LNCAP (cell line): ENCODE measurements around the gene CYP4V2.

Experiments used
- CTCF ChIP-seq: fragments of 450-650 bp; IDR thresholded peaks from 2 replicates; pipeline ENCODE4 v1.5.1; 2017; ENCODE audit warnings: mild to moderate bottlenecking

The CYP4V2 gene

GRCh38 chr4:186249785-186250754, 58.7 kb downstream of the CYP4V2 start:
- no peak for TF ChIP-seq CTCF

GRCh38 chr4:186250760-186251159, 59.4 kb downstream of the CYP4V2 start:
- no peak for TF ChIP-seq CTCF

GRCh38 chr4:186255122-186255521, 63.8 kb downstream of the CYP4V2 start:
- no peak for TF ChIP-seq CTCF

- no peak for TF ChIP-seq CTCF
Measured at GRCh38 chr4:186258216-186258811, 66.9 kb downstream of the CYP4V2 start.

- no peak for TF ChIP-seq CTCF
Measured at GRCh38 chr4:186260117-186260503, 68.7 kb downstream of the CYP4V2 start.
